ENCODE measurements around the gene DGCR2.

DNA sequence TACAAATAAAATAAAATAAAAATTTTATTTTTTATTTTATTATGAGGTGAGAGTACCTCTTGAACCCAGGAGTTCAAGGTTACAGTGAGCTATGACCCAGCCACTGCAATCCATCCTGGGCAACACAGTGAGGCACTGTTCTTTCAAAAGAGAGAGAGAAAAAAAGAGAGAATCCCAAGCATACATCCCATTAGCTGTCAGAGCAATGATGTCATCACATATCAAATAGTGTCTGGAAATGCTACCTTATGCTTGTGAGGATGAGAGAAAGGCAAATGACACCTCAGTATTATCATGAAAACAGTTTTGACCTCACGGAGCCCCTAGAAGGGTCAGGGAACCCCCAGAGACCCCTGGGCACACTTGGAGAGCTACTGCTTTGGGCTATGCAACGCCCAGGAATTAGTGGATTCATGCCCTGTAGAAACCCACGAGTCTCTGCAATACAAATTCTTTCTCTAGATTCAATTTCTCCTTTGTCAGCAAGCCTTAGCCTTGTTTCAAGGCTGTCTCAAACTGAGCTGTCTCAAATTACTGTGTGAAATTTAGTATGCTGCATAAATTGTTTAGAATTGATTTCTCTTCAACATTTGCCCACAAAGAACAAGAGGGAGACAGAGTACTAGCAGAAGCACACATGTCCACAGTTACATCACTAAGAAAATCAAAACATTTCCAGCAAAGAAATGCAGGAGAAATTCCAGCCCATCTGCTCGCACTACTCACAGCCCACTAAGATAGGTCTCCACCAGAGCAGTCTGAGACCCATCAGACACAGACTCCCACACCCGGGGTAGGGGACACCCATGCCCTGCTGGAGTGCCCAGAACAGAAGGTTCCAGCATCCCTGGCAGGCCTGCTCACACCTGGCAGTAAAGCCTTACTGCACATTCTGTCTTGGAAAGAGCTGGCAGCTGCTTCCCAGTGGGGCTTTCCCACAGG lies 18.1 kb downstream of the DGCR2 start:
- TF ChIP-seq, protein P1, sequence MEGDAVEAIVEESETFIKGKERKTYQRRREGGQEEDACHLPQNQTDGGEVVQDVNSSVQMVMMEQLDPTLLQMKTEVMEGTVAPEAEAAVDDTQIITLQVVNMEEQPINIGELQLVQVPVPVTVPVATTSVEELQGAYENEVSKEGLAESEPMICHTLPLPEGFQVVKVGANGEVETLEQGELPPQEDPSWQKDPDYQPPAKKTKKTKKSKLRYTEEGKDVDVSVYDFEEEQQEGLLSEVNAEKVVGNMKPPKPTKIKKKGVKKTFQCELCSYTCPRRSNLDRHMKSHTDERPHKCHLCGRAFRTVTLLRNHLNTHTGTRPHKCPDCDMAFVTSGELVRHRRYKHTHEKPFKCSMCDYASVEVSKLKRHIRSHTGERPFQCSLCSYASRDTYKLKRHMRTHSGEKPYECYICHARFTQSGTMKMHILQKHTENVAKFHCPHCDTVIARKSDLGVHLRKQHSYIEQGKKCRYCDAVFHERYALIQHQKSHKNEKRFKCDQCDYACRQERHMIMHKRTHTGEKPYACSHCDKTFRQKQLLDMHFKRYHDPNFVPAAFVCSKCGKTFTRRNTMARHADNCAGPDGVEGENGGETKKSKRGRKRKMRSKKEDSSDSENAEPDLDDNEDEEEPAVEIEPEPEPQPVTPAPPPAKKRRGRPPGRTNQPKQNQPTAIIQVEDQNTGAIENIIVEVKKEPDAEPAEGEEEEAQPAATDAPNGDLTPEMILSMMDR (IDR thresholded peaks at IDR 0.05) = no peak
- TF ChIP-seq POLR2A (IDR thresholded peaks at IDR 0.05) = no peak

All from adrenal gland (tissue), 5 donors.